Trophoblast cell (in vitro differentiated cells and primary cell): ENCODE results near the gene BECN2.

Experiments used
- DNase-seq, 2 donors: peaks; one replicate each; pipeline ENCODE4 v3.0.0-alpha.2; 2016
- H2AFZ ChIP-seq: 2 replicates; pipeline ENCODE4 v1.6.1; 2013; ENCODE audit warnings: low read length, moderate library complexity, mild to moderate bottlenecking; ENCODE audit not compliant: insufficient read depth, poor library complexity
- H2AK5ac ChIP-seq: 2 replicates; pipeline ENCODE4 v1.6.1; 2013; ENCODE audit warnings: mild to moderate bottlenecking, low read length
- H2BK120ac ChIP-seq: 2 replicates; pipeline ENCODE4 v1.6.1; 2013; ENCODE audit warnings: low read length, mild to moderate bottlenecking, moderate library complexity; ENCODE audit not compliant: insufficient read depth, poor library complexity
- H2BK12ac ChIP-seq: 2 replicates; pipeline ENCODE4 v1.6.1; 2013; ENCODE audit warnings: mild to moderate bottlenecking, low read length, moderate library complexity
- H2BK5ac ChIP-seq: 2 replicates; pipeline ENCODE4 v1.6.1; 2013; ENCODE audit warnings: low read length, low read depth, moderate library complexity, mild to moderate bottlenecking; ENCODE audit not compliant: poor library complexity
- H3K14ac ChIP-seq: 2 replicates; pipeline ENCODE4 v1.6.1; 2013; ENCODE audit warnings: mild to moderate bottlenecking, low read length
- H3K18ac ChIP-seq: 2 replicates; pipeline ENCODE4 v1.6.1; 2013; ENCODE audit warnings: mild to moderate bottlenecking, low read length
- H3K23ac ChIP-seq: 2 replicates; pipeline ENCODE4 v1.6.1; 2013; ENCODE audit warnings: low read length
- H3K27ac ChIP-seq: 2 replicates; pipeline ENCODE4 v1.5.1; 2013; ENCODE audit warnings: low read depth, mild to moderate bottlenecking, inconsistent platforms, low read length, moderate library complexity
- H3K27me3 ChIP-seq: 2 replicates; pipeline ENCODE4 v1.6.1; 2013; ENCODE audit warnings: inconsistent platforms, mild to moderate bottlenecking, low read length, moderate library complexity; ENCODE audit not compliant: insufficient read depth
- H3K36me3 ChIP-seq, 2 experiments: 1 replicate in 1 of 2; 2 replicates in 1 of 2; pipeline ENCODE4 v1.6.1; 2013; ENCODE audit warnings: low read length in 2 of 2, mild to moderate bottlenecking in 2 of 2, moderate library complexity in 1 of 2; ENCODE audit not compliant: insufficient read depth in 2 of 2, control insufficient read depth in 1 of 2
- H3K4ac ChIP-seq: 2 replicates; pipeline ENCODE4 v1.6.1; 2013; ENCODE audit warnings: low read depth, mild to moderate bottlenecking, low read length, moderate library complexity
- H3K4me1 ChIP-seq, 2 experiments: 1 replicate in 1 of 2; 2 replicates in 1 of 2; pipeline ENCODE4 v1.6.1; 2013; ENCODE audit warnings: low read length in 2 of 2, mild to moderate bottlenecking in 2 of 2, moderate library complexity in 1 of 2; ENCODE audit not compliant: insufficient read depth in 2 of 2, control insufficient read depth in 1 of 2
- H3K4me2 ChIP-seq: 2 replicates; pipeline ENCODE4 v1.6.1; 2013; ENCODE audit warnings: inconsistent platforms, mild to moderate bottlenecking, low read length, moderate library complexity
- H3K4me3 ChIP-seq: 2 replicates; pipeline ENCODE4 v1.5.1; 2013; ENCODE audit warnings: mild to moderate bottlenecking, low read depth, low read length, inconsistent platforms
- H3K79me1 ChIP-seq: one replicate; pipeline ENCODE4 v1.6.1; 2013; ENCODE audit warnings: low read length
- H3K79me2 ChIP-seq: 2 replicates; pipeline ENCODE4 v1.6.1; 2013; ENCODE audit warnings: low read length, mild to moderate bottlenecking; ENCODE audit not compliant: control insufficient read depth, insufficient read depth, poor library complexity
- H3K9ac ChIP-seq: 2 replicates; pipeline ENCODE4 v1.6.1; 2013; ENCODE audit warnings: mild to moderate bottlenecking, low read length
- H3K9me3 ChIP-seq: 2 replicates; pipeline ENCODE4 v1.6.1; 2013; ENCODE audit warnings: low read depth, mild to moderate bottlenecking, control low read depth, inconsistent platforms, low read length; ENCODE audit not compliant: insufficient read depth
- H4K12ac ChIP-seq: 2 replicates; pipeline ENCODE4 v1.6.1; 2013; ENCODE audit warnings: low read depth, mild to moderate bottlenecking, low read length, moderate library complexity
- H4K8ac ChIP-seq: 2 replicates; pipeline ENCODE4 v1.6.1; 2013; ENCODE audit warnings: low read depth, mild to moderate bottlenecking, low read length, moderate library complexity
- H4K91ac ChIP-seq: one replicate; pipeline ENCODE4 v1.6.1; 2013; ENCODE audit warnings: low read depth, mild to moderate bottlenecking, low read length, moderate library complexity
- WGBS: extraction: QIAGEN DNeasy Blood & Tissue Kit; methylation state at CpG from one replicate; pipeline ENCODE4 v1.1.7; 2013; ENCODE audit warnings: missing lambda C conversion rate; ENCODE audit not compliant: insufficient read length, insufficient coverage; ENCODE audit errors: extremely low coverage; 5-methylcytosine and 5-hydroxymethylcytosine counted together

Gene BECN2

DNA sequence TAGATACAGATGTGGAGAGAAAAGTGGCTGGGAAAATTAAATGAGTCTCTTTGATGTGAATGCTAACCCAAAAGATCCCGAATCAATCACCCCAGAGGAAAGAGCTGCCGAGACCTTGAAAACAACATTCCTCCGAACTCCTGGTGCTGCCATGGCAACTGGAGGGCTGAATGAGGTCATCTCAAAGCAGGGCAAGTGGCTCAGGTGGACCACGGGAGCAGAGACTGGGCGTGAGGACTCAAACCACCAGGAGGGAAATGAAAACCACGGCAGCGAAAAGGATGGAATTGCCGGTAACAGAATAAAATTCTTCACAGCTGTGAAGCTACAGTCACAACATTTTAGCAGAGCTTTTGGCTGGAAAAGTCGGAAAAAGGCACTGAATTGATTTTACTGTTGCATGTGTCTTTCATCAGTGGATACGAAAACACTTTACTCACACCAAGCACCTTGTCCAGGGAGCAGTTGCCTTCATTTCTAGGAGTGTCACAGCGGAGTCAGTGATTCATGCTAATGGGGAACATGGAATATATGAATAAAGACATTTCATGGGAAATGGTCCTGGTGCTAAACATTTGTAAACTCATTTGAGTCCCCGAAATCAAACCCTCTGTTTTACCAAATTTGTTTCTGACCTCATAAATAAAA lies 23.2 kb upstream of the BECN2 start:
- Histone ChIP-seq H4K8ac (no peak overlapping the region), H4K12ac (no peak overlapping the region), H3K27me3 (no peaks in the 10 kb centered on the region), H3K79me2 (no peaks in the 10 kb centered on the region), H2BK12ac (no peak overlapping the region), H2BK120ac (no peak overlapping the region), H3K23ac (no peak overlapping the region), H3K4me3 (no peak overlapping the region), H3K27ac (no peak overlapping the region), H3K9ac (no peak overlapping the region), H3K36me3 (no peaks in the 10 kb centered on the region), H3K9me3 (no peaks in the 10 kb centered on the region), H3K4me1 (peaks cover 3 to 5% of the 10 kb centered on the region in 2 experiments), H2BK5ac (no peak overlapping the region), H3K14ac (no peak overlapping the region), H2AFZ (no peak overlapping the region), H4K91ac (no peak overlapping the region), H3K79me1 (no peaks in the 10 kb centered on the region), H3K18ac (no peak overlapping the region), H2AK5ac (no peak overlapping the region), H3K4me2 (no peak overlapping the region), H3K4ac (no peak overlapping the region)
- no CpG with 5 or more reads among the region's 12 CpGs for WGBS
- DNase-seq = peak in 1 of 2 donors; percentile 38

DNA sequence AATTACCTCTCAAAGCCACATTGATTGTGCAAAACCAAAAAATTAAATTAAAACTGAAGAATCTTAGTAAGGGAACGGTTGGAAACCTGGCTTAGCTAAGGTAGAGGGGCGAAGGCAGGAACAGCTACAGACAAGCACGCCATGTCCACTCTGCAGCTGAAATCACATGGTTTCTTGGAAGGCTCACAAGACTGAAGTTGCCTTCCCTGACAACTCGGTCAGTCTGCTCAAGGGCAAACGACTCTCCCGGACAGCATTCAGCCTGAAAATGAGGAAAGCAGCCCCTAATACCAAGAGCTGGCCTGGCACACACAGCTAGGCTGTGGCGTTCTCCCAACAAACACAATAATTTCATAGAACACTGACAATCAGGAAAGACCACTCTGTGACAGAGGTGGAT lies 22.7 kb upstream of the BECN2 start:
- Histone ChIP-seq H2BK12ac (no peak overlapping the region), H3K4ac (no peak overlapping the region), H3K79me2 (no peaks in the 10 kb centered on the region), H3K18ac (no peak overlapping the region), H2AK5ac (no peak overlapping the region), H3K9ac (no peak overlapping the region), H3K23ac (no peak overlapping the region), H3K14ac (no peak overlapping the region), H3K36me3 (no peaks in the 10 kb centered on the region), H2BK5ac (no peak overlapping the region), H4K12ac (no peak overlapping the region), H4K8ac (no peak overlapping the region), H2BK120ac (no peak overlapping the region), H3K4me1 (peaks cover 3 to 5% of the 10 kb centered on the region in 2 experiments), H3K9me3 (no peaks in the 10 kb centered on the region), H4K91ac (no peak overlapping the region), H3K4me3 (no peak overlapping the region), H3K4me2 (no peak overlapping the region), H2AFZ (no peak overlapping the region), H3K27me3 (no peaks in the 10 kb centered on the region), H3K27ac (no peak overlapping the region), H3K79me1 (no peaks in the 10 kb centered on the region)
- DNase-seq = no peak
- WGBS = no CpG with 5 or more reads among the region's 7 CpGs

DNA sequence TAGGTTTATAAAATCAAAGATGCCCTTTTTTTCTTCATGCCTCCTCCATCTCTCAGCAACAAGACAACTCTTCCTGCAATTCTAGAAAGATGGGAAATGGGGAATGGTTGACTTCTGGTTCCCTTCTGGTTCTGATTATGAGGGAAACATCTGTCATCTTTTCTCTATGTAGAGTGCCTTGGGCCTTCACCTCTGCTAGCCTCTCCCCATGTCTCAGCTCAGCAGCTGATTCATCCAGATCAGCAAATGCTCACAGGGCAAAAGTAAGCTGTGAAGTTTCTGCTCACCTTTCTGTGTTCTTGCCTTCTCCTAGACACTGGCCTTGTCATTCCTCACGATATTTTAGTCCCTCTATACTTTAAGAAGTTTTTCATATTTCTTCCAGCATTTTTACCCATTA lies 17.8 kb upstream of the BECN2 start:
- no peak overlapping the region for H4K8ac ChIP-seq
- H3K4me2 ChIP-seq = no peak overlapping the region
- no peak overlapping the region for H2BK12ac ChIP-seq
- no peak overlapping the region for H2BK5ac ChIP-seq
- no peak overlapping the region for H3K27ac ChIP-seq
- no peak overlapping the region for H2AFZ ChIP-seq
- no peak overlapping the region for H4K12ac ChIP-seq
- WGBS = no CpG with 5 or more reads among the region's 1 CpG
- no peaks in the 10 kb centered on the region for H3K79me1 ChIP-seq
- H3K27me3 ChIP-seq = no peaks in the 10 kb centered on the region
- H2BK120ac ChIP-seq = no peak overlapping the region
- no peaks in the 10 kb centered on the region for H3K79me2 ChIP-seq
- no peaks in the 10 kb centered on the region for H3K9me3 ChIP-seq
- H3K4me3 ChIP-seq = no peak overlapping the region
- no peak overlapping the region for H3K18ac ChIP-seq
- no peak overlapping the region for H3K4ac ChIP-seq
- no peaks in the 10 kb centered on the region for H3K4me1 ChIP-seq
- no peak overlapping the region for H3K23ac ChIP-seq
- no peak for DNase-seq
- H3K36me3 ChIP-seq = no peaks in the 10 kb centered on the region
- no peak overlapping the region for H3K9ac ChIP-seq
- no peak overlapping the region for H4K91ac ChIP-seq
- no peak overlapping the region for H3K14ac ChIP-seq
- H2AK5ac ChIP-seq = no peak overlapping the region

DNA sequence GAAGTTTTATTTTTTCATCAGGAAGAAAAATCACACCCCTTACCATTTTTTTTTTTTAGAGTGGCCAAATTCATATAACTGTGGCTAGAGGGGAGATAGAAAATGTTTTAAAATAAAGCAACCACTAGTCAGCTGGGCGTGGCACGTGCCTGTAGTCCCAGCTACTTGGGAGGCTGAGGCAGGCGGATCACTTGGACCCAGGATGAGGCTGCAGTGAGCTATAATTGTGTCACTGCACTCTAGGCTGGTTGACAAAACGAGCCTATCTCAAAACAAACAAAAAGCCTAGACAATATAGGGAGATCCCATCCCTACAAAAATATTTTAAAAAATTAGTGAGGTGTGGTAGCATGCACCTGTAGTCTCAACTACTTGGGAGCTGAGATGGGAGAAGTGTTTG lies 14.8 kb upstream of the BECN2 start:
- Histone ChIP-seq H3K4me3 (no peak overlapping the region), H3K27me3 (no peaks in the 10 kb centered on the region), H2BK120ac (no peak overlapping the region), H3K23ac (no peak overlapping the region), H2AFZ (no peak overlapping the region), H3K79me1 (no peaks in the 10 kb centered on the region), H3K36me3 (no peaks in the 10 kb centered on the region), H2BK12ac (no peak overlapping the region), H3K18ac (no peak overlapping the region), H3K79me2 (no peaks in the 10 kb centered on the region), H3K4me1 (no peaks in the 10 kb centered on the region), H2AK5ac (no peak overlapping the region), H2BK5ac (no peak overlapping the region), H4K12ac (no peak overlapping the region), H3K4ac (no peak overlapping the region), H4K91ac (no peak overlapping the region), H4K8ac (no peak overlapping the region), H3K14ac (no peak overlapping the region), H3K9ac (no peak overlapping the region), H3K27ac (no peak overlapping the region), H3K9me3 (no peaks in the 10 kb centered on the region), H3K4me2 (no peak overlapping the region)
- no CpG with 5 or more reads among the region's 4 CpGs for WGBS
- no peak for DNase-seq
